Activated CD8-positive, alpha-beta T cell treated with anti-CD3 and anti-CD28 coated beads, Interleukin-2, amount 10 ng/mL, durations not matched to agents 7 days and 5 days (primary cell): ENCODE measurements around the gene WFS1. TPM values are rescaled to one million over a fixed set of nuclear protein-coding genes. Genes with fewer than 3 reads are reported as not detected.

Experiments
- ATAC-seq: fragments of 150-1000 bp; cut with Tn5 transposase; one replicate; pipeline ENCODE4 v1.10.0; 2021; ENCODE audit warnings: moderate library complexity
- CTCF ChIA-PET: fragments of 350-600 bp; sonication (Branson Sonifier 250); formaldehyde crosslinking; loops from one replicate; lab custom pipeline; 2021; ENCODE audit warnings: antibody characterized with exemption; lab: Charles Lee
- POLR2A ChIA-PET: fragments of 350-600 bp; sonication (Branson Sonifier 250); formaldehyde crosslinking; loops from one replicate; lab custom pipeline; 2021; ENCODE audit warnings: antibody characterized with exemption; lab: Charles Lee
- DNase-seq: peaks from one replicate; pipeline ENCODE4 v3.0.0-alpha.2; 2020
- H3K27ac Mint-ChIP-seq: one replicate; pipeline ENCODE4 v1.8.0; 2021; ENCODE audit warnings: mild to moderate bottlenecking, mixed read lengths
- H3K27me3 Mint-ChIP-seq: one replicate; pipeline ENCODE4 v1.8.0; 2021; ENCODE audit warnings: low read depth, mixed read lengths
- H3K36me3 Mint-ChIP-seq: one replicate; pipeline ENCODE4 v1.8.0; 2021; ENCODE audit warnings: low read depth, mixed read lengths
- H3K4me1 Mint-ChIP-seq: one replicate; pipeline ENCODE4 v1.8.0; 2021; ENCODE audit warnings: low read depth, mixed read lengths
- H3K4me3 Mint-ChIP-seq: one replicate; pipeline ENCODE4 v1.8.0; 2021; ENCODE audit warnings: mild to moderate bottlenecking, mixed read lengths
- H3K9me3 Mint-ChIP-seq: one replicate; pipeline ENCODE4 v1.8.0; 2022; ENCODE audit warnings: mixed read lengths; ENCODE audit not compliant: insufficient read depth
- total RNA-seq, 2 experiments: library from RNA; stranded (reverse); gene quantifications; one replicate each; pipeline ENCODE4 v1.2.3, GENCODE V29; 2021

The WFS1 gene
- total RNA-seq, 2 experiments from 2014 or later, result 0.97 to 1.3 TPM

GRCh38 chr4:6352031-6352692 is 82.5 kb downstream of the WFS1 start:
- no peak for DNase-seq
- Mint-ChIP-seq H3K4me3 (no peak overlapping the region), H3K4me1 (no peaks in the 10 kb centered on the region), H3K27ac (no peak overlapping the region), H3K9me3 (no peaks in the 10 kb centered on the region), H3K36me3 (no peaks in the 10 kb centered on the region), H3K27me3 (peaks cover 8% of the 10 kb centered on the region)
- CTCF ChIA-PET, result no interaction called here
- POLR2A ChIA-PET, result no interaction called here
- no peak for ATAC-seq

Other genes with a start within 250 kb of the WFS1 start
- gene JAKMIP1, start 69.3 kb upstream of the WFS1 start, total RNA-seq, result 1 to 10 TPM; 9.3 to 9.6 TPM
- not detected for gene PPP2R2C, start 202.8 kb downstream of the WFS1 start, total RNA-seq